Activated CD4-positive, alpha-beta memory T cell treated with anti-CD3 and anti-CD28 coated beads, Interleukin-2, amount 10 ng/mL, durations not matched to agents 7 days and 5 days (primary cell): ENCODE measurements around the gene RAC3. TPM values are rescaled to one million over a fixed set of nuclear protein-coding genes. Genes with fewer than 3 reads are reported as not detected.

Source experiments
- CTCF ChIA-PET: fragments of 350-600 bp; sonication (Branson Sonifier 250); formaldehyde crosslinking; loops from one replicate; lab custom pipeline; 2021; ENCODE audit warnings: antibody characterized with exemption, inconsistent platforms; lab: Charles Lee
- POLR2A ChIA-PET: fragments of 350-600 bp; sonication (Branson Sonifier 250); formaldehyde crosslinking; loops from one replicate; lab custom pipeline; 2021; ENCODE audit warnings: antibody characterized with exemption; lab: Charles Lee
- DNase-seq: peaks from one replicate; pipeline ENCODE4 v3.0.0-alpha.2; 2020
- H3K27ac Mint-ChIP-seq: one replicate; pipeline ENCODE4 v1.8.0; 2021; ENCODE audit warnings: mild to moderate bottlenecking, mixed read lengths
- H3K27me3 Mint-ChIP-seq: one replicate; pipeline ENCODE4 v1.8.0; 2021; ENCODE audit warnings: mixed read lengths
- H3K36me3 Mint-ChIP-seq: one replicate; pipeline ENCODE4 v1.8.0; 2021; ENCODE audit warnings: low read depth, mixed read lengths
- H3K4me1 Mint-ChIP-seq: one replicate; pipeline ENCODE4 v1.8.0; 2021; ENCODE audit warnings: mixed read lengths
- H3K4me3 Mint-ChIP-seq: one replicate; pipeline ENCODE4 v1.8.0; 2021; ENCODE audit warnings: mild to moderate bottlenecking, mixed read lengths
- H3K9me3 Mint-ChIP-seq: one replicate; pipeline ENCODE4 v1.8.0; 2021; ENCODE audit warnings: mixed read lengths
- total RNA-seq, 2 experiments: library from RNA; stranded (reverse); gene quantifications; one replicate each; pipeline ENCODE4 v1.2.3, GENCODE V29; 2021

RAC3 gene
- total RNA-seq, 2 experiments from 2014 or later, result 7.9 to 8.1 TPM

GRCh38 chr17:82003411-82004381, 27.8 kb upstream of the RAC3 start:
- ChIA-PET POLR2A (interaction anchor here (1.1 kb wide), 1 partner anchor 19 kb away, joined by 3 read pairs; the partner anchor contains the start of gene CENPX), CTCF (interaction anchor here (1.6 kb wide), 1 partner anchor 44 kb away, joined by 4 read pairs; no protein-coding TSS in a partner anchor)
- no peaks in the 10 kb centered on the region for H3K4me1 Mint-ChIP-seq
- no peak for DNase-seq
- no peak overlapping the region for H3K27ac Mint-ChIP-seq
- no peak overlapping the region for H3K4me3 Mint-ChIP-seq
- no peaks in the 10 kb centered on the region for H3K27me3 Mint-ChIP-seq
- H3K36me3 Mint-ChIP-seq, result no peaks in the 10 kb centered on the region
- no peaks in the 10 kb centered on the region for H3K9me3 Mint-ChIP-seq

- Mint-ChIP-seq H3K4me3 (no peak overlapping the region), H3K9me3 (no peaks in the 10 kb centered on the region), H3K27me3 (no peaks in the 10 kb centered on the region), H3K27ac (no peak overlapping the region), H3K36me3 (no peaks in the 10 kb centered on the region), H3K4me1 (no peaks in the 10 kb centered on the region)
- no peak for DNase-seq
- POLR2A ChIA-PET, result interaction anchor here (1.1 kb wide), 1 partner anchor 18 kb away, joined by 3 read pairs; the partner anchor contains the start of gene CENPX
- CTCF ChIA-PET, result interaction anchor here (1.6 kb wide), 1 partner anchor 45 kb away, joined by 4 read pairs; no protein-coding TSS in a partner anchor
Measured at GRCh38 chr17:82004517-82005455, 26.7 kb upstream of the RAC3 start.

- no peak for DNase-seq
- H3K27ac Mint-ChIP-seq, result no peak overlapping the region
- H3K4me3 Mint-ChIP-seq, result no peak overlapping the region
- H3K27me3 Mint-ChIP-seq, result no peaks in the 10 kb centered on the region
- ChIA-PET POLR2A (no interaction called here), CTCF (no interaction called here)
- no peaks in the 10 kb centered on the region for H3K9me3 Mint-ChIP-seq
- no peaks in the 10 kb centered on the region for H3K4me1 Mint-ChIP-seq
- no peaks in the 10 kb centered on the region for H3K36me3 Mint-ChIP-seq
Measured at GRCh38 chr17:82005701-82006348, 25.7 kb upstream of the RAC3 start.

- no peaks in the 10 kb centered on the region for H3K27me3 Mint-ChIP-seq
- no peaks in the 10 kb centered on the region for H3K36me3 Mint-ChIP-seq
- H3K4me3 Mint-ChIP-seq, result no peak overlapping the region
- DNase-seq, result no peak
- no peaks in the 10 kb centered on the region for H3K9me3 Mint-ChIP-seq
- H3K27ac Mint-ChIP-seq, result no peak overlapping the region
- ChIA-PET CTCF (no interaction called here), POLR2A (no interaction called here)
- H3K4me1 Mint-ChIP-seq, result no peaks in the 10 kb centered on the region
Measured at GRCh38 chr17:82006468-82007227, 24.8 kb upstream of the RAC3 start.

- no peaks in the 10 kb centered on the region for H3K9me3 Mint-ChIP-seq
- H3K4me3 Mint-ChIP-seq, result no peak overlapping the region
- H3K27ac Mint-ChIP-seq, result no peak overlapping the region
- POLR2A ChIA-PET, result no interaction called here
- no peaks in the 10 kb centered on the region for H3K36me3 Mint-ChIP-seq
- CTCF ChIA-PET, result no interaction called here
- no peaks in the 10 kb centered on the region for H3K27me3 Mint-ChIP-seq
- DNase-seq, result no peak
- H3K4me1 Mint-ChIP-seq, result no peaks in the 10 kb centered on the region
Measured at GRCh38 chr17:82007228-82007494, 24.3 kb upstream of the RAC3 start.

- ChIA-PET CTCF (no interaction called here), POLR2A (no interaction called here)
- H3K36me3 Mint-ChIP-seq, result no peaks in the 10 kb centered on the region
- no peaks in the 10 kb centered on the region for H3K4me1 Mint-ChIP-seq
- H3K27me3 Mint-ChIP-seq, result no peaks in the 10 kb centered on the region
- no peak overlapping the region for H3K27ac Mint-ChIP-seq
- DNase-seq, result no peak
- H3K9me3 Mint-ChIP-seq, result no peaks in the 10 kb centered on the region
- no peak overlapping the region for H3K4me3 Mint-ChIP-seq
Measured at GRCh38 chr17:82007495-82008257, 23.8 kb upstream of the RAC3 start.

GRCh38 chr17:82008258-82008940, 23.1 kb upstream of the RAC3 start:
- no peak for DNase-seq
- no peaks in the 10 kb centered on the region for H3K4me1 Mint-ChIP-seq
- no peak overlapping the region for H3K27ac Mint-ChIP-seq
- ChIA-PET CTCF (interaction anchor here (1.9 kb wide), 1 partner anchor 12 kb away, joined by 5 read pairs; no protein-coding TSS in a partner anchor), POLR2A (no interaction called here)
- no peak overlapping the region for H3K4me3 Mint-ChIP-seq
- no peaks in the 10 kb centered on the region for H3K36me3 Mint-ChIP-seq
- no peaks in the 10 kb centered on the region for H3K27me3 Mint-ChIP-seq
- no peaks in the 10 kb centered on the region for H3K9me3 Mint-ChIP-seq

GRCh38 chr17:82008941-82009405, 22.5 kb upstream of the RAC3 start:
- ChIA-PET CTCF (interaction anchor here (1.9 kb wide), 1 partner anchor 11 kb away, joined by 5 read pairs; no protein-coding TSS in a partner anchor), POLR2A (interaction anchor here (0.8 to 1.1 kb wide), 2 partner anchors 14 to 29 kb away, joined by 3 read pairs; partner anchors contain the start of genes CENPX, DCXR and LRRC45)
- Mint-ChIP-seq H3K4me1 (no peaks in the 10 kb centered on the region), H3K27ac (no peak overlapping the region), H3K27me3 (no peaks in the 10 kb centered on the region), H3K36me3 (no peaks in the 10 kb centered on the region), H3K9me3 (no peaks in the 10 kb centered on the region), H3K4me3 (no peak overlapping the region)
- no peak for DNase-seq

- H3K9me3 Mint-ChIP-seq, result no peaks in the 10 kb centered on the region
- ChIA-PET CTCF (interaction anchor here (1.9 kb wide), 1 partner anchor 11 kb away, joined by 5 read pairs; no protein-coding TSS in a partner anchor), POLR2A (interaction anchor here (0.8 to 1.1 kb wide), 2 partner anchors 14 to 28 kb away, joined by 3 read pairs; partner anchors contain the start of genes CENPX, DCXR and LRRC45)
- H3K4me1 Mint-ChIP-seq, result no peaks in the 10 kb centered on the region
- DNase-seq, result no peak
- no peak overlapping the region for H3K27ac Mint-ChIP-seq
- no peaks in the 10 kb centered on the region for H3K36me3 Mint-ChIP-seq
- H3K4me3 Mint-ChIP-seq, result no peak overlapping the region
- no peaks in the 10 kb centered on the region for H3K27me3 Mint-ChIP-seq
Measured at GRCh38 chr17:82009413-82009812, 22.1 kb upstream of the RAC3 start.

- POLR2A ChIA-PET, result no interaction called here
- no peaks in the 10 kb centered on the region for H3K4me1 Mint-ChIP-seq
- no peaks in the 10 kb centered on the region for H3K36me3 Mint-ChIP-seq
- no peak overlapping the region for H3K27ac Mint-ChIP-seq
- CTCF ChIA-PET, result interaction anchor here (0.7 kb wide), 1 partner anchor 83 kb away, joined by 3 read pairs; no protein-coding TSS in a partner anchor
- no peak for DNase-seq
- H3K27me3 Mint-ChIP-seq, result no peaks in the 10 kb centered on the region
- no peak overlapping the region for H3K4me3 Mint-ChIP-seq
- H3K9me3 Mint-ChIP-seq, result no peaks in the 10 kb centered on the region
Measured at GRCh38 chr17:82010575-82011525, 20.6 kb upstream of the RAC3 start.
